NCI-H748 (cell line): Measurements from ENCODE around the gene PRKG1.
"Not testable (repeated sequence)": the region's sequence is repeated elsewhere in the genome, so short reads cannot be mapped to it uniquely, and the experiment has no call there.

Source experiments
- DNase-seq: peaks from one replicate; lab custom pipeline; 2025; ENCODE audit not compliant: unreplicated experiment; lab: John Stamatoyannopoulos, UW

Gene PRKG1

DNA sequence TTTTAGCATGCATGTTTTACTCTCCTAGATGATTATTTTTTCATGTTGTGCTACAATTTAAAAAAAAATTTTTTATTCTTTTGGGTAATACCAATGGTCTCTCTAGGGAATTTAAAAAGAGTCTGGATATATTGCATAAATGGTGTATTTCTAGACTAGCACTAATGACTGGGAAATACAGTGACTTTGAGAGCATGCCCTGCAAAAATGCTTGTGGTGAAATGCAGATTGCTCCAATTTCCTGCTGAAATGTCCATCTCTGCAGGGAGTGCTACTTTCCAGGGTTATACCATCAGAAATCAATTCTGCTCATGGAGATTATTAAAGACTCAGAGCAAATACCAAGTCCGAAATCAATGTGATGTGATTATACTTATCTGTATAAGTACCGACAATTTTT lies 186.1 kb downstream of the PRKG1 start:
- no peak for DNase-seq

DNA sequence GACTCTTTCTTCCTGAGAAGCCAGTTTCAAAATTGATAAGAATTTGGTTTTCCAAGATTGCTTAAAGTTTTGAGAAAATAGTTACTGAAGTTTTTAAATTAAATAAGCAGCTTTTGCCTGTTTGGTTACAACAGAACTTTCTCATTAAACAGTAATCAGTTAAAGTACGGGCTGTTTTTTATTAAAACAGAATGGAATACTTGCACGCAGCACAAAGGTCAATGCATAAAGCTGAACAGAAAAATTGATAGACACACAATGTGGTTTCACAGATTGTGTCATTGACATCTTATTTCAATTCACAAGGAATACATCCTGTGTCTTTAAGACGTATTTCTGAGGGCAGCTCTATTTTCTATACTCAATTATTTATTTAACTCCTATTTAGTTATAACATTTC lies 192.2 kb downstream of the PRKG1 start:
- no peak for DNase-seq

DNA sequence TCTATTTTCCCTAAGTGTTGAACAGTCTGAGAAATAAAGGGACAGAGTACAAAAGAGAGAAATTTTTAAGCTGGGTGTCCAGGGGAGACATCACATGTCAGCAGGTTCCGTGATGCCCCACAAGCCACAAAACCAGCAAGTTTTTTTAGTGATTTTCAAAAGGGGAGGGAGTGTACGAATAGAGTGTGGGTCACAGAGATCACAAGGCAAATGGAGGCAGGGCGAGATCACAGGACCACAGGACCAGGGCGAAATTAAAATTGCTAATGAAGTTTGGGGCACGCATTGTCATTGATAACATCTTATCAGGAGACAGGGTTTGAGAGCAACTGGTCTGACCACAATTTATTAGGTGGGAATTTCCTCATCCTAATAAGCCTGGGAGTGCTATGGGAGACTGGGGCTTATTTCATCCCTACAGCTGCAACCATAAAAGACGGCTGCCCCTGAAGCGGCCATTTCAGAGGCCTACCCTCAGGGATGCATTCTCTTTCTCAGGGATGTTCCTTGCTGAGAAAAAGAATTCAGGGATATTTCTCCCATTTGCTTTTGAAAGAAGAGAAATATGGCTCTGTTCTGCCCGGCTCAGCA lies 193.8 kb downstream of the PRKG1 start:
- DNase-seq, result not testable (repeated sequence)

DNA sequence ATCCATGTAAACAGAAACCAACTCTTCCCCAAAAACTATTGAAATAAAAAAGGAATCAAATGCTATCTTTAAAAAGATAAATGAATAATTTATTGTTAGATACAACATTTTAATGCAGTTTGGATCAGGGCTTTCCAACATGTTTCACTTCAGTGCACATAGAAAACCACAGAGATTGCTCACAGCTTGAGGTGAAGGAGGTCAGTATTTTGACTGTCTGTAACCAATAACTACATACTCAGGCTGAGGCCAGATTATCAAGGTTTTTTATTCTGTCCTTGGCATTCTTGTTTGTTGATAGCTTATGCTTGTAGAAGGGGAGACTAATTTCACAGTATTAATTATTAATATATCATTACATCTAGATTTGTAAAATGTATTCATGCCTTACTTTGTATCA lies 195.5 kb downstream of the PRKG1 start:
- no peak for DNase-seq

GRCh38 chr10:51270936-51271530 lies 196.7 kb downstream of the PRKG1 start:
- no peak for DNase-seq

DNA sequence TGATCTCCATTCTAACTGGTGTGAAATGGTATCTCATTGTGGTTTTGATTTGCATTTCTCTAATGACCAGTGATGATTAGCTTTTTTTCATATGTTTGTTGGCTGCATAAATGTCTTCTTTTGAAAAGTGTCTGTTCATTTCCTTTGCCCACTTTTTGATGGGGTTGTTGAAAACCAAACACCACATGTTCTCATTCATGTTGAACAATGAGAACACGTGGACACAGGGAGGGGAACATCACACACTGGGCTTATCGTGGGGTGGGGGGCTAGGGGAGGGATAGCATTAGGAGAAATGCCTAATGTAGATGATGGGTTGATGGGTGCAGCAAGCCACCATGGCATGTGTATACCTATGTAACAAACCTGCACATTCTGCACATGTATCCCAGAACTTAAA lies 197.8 kb downstream of the PRKG1 start:
- DNase-seq, result not testable (repeated sequence)

DNA sequence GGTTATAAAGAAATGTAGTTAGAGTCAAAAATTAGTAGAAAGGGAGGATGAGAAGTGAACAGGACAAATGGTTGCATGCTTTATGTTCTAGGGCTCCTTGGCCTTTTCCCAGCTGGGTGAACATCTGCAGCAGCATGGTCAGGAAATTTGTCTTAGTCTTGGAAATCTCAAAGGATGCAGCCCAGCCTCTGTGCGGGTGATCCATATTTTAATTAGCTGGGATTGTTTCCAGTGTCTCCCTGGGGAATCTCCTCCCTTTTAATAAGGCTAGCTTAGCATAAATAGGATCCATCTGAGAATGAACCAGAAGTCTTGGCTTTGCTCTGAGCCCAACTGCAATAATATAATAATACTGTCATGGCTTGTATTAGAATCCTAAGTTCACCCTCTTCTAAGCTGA lies 198.3 kb downstream of the PRKG1 start:
- no peak for DNase-seq

GRCh38 chr10:51273574-51273973 lies 199.3 kb downstream of the PRKG1 start:
- DNase-seq, result no peak

GRCh38 chr10:51276097-51276496 lies 201.8 kb downstream of the PRKG1 start:
- not testable (repeated sequence) for DNase-seq

GRCh38 chr10:51281387-51281786 lies 207.1 kb downstream of the PRKG1 start:
- not testable (repeated sequence) for DNase-seq

DNA sequence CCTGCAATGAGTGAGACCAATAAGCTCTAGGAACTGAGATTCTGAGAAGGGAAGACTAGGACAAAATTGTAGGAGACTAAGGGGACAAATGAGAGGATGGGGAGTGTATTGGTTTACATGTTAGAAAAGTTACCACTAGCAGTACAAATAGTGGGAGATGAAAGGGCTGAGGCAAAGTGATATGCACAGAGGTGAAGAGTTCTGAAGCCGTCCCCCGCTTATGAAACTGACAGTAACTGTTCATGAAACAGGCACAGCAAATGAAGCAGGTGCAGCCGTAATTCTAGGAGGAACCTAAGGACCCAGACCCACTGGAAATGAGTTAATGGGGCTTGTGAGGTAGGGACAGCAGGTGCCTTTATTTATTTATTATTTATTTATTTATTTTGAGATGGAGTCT lies 211.3 kb downstream of the PRKG1 start:
- DNase-seq, result no peak

GRCh38 chr10:51288511-51288910 lies 214.2 kb downstream of the PRKG1 start:
- DNase-seq, result no peak

- DNase-seq, result no peak
Measured at GRCh38 chr10:51289519-51289918, 215.2 kb downstream of the PRKG1 start.

DNA sequence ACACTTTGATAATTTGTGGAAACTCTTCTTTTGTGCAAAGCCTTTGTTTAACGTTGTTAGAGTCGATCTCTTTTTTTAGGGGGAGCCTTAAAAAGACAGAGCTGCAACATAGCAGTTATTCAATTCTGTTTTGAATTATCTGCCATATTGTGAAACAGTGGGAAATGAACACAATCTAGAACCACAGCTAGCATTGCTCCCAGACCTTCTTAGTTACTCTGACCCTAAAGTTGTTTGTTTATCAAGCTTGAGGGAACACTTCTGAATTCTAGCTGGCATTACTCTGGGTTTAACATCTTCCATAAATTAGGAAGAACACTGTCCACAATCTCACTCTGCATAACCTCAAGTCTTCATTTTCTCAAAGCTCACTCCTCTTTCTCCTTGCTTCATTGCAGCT lies 217.7 kb downstream of the PRKG1 start:
- DNase-seq, result no peak

DNA sequence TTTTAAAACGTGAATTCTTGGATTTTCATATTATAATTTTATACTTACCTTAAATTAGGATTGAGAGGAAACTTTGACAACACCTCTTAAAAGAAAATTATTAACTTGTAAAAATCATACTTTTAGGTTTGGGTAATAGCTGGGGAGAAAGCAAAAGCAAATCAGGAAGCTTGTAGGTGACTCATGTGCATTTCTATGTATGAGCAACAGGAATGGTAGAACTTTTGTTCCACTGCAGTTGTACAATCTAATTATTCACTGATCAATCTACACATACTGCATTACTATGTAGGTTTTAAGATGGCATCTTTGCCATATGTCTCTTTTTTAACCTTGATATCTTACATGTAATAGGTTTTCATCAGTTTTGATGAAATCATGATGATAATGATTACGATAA lies 223.2 kb downstream of the PRKG1 start:
- no peak for DNase-seq

DNA sequence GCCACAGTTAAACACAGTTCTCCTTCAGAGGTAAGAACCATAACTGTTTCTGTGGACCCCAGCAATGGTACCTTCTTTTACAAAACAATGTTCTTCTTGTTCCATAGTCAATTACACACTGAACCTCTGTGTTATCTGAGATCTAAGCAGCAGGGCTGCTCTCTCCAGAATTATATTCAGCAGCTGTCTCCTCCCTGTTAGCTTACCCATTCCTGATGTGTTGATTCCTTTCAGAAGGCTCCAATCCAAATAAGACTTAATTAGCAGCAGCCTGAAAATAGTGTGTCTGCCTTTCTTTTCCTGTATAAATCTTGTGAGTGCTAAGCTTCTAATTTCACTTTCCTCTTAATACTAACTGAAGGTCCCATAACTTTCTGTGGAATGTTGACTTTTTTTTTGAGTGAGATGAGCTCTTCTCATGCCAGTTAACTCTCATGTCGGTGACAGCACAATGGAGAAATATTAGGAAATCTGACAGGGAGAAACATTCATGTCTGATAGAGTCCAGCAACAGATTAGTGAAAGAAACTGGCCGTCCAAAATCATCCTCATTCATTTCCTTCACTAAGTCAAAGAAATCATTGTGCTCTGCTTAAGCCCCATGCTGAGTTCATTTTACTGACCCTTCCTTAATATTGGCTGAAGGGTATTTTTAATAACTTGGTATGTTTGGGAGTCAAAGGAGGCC lies 226.5 kb downstream of the PRKG1 start:
- no peak for DNase-seq

- DNase-seq, result no peak
Measured at GRCh38 chr10:51301644-51302043, 227.4 kb downstream of the PRKG1 start.

GRCh38 chr10:51302316-51302715 lies 228.0 kb downstream of the PRKG1 start:
- DNase-seq, result no peak

- no peak for DNase-seq
Measured at GRCh38 chr10:51308116-51308515, 233.8 kb downstream of the PRKG1 start.

DNA sequence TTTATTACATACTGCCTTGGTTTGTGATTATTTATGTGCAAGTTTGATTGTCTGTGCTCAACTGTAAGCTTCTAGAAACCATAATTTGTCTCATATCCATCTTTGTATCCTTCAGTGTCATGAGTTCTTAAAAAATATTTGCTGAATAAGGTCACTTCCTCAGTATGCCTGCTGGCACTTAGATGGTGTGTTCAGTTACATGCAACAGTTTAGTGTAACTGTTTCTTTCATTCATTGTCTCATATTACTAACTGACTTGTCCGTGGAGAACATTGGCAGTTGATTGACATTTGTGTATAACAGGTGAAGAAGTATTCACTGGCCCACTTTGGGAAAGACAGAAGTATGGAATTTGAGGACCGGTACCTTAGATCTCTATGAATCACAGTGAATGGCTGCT lies 236.9 kb downstream of the PRKG1 start:
- DNase-seq, result no peak

GRCh38 chr10:51312817-51313216 lies 238.5 kb downstream of the PRKG1 start:
- DNase-seq, result no peak

DNA sequence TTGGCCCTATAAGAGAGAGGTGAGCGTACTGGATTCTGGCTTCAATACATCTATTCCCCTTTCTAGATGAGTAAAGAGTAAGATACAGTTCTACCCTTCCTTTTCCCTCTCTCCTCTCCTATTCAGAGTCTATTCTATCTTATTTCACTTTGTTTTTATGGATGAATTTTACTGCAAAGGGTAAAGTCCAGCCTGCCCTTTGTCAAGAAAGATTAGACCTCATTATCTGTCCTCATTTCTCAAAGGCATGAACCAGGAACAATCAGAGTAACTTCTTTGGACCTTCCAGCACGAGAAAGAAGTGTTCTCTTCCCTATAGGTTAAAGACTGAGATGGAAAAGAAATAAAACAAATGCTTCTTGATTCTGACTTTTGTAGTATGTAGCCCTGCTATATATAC lies 239.0 kb downstream of the PRKG1 start:
- DNase-seq, result no peak
